ENCODE data around the gene HM13.
A peak's percentile ranks its signal among the peaks of the same experiment; 100 is the strongest.
"Not testable (repeated sequence)": the region's sequence is repeated elsewhere in the genome, so short reads cannot be mapped to it uniquely, and the experiment has no call there.

HM13 gene

DNA sequence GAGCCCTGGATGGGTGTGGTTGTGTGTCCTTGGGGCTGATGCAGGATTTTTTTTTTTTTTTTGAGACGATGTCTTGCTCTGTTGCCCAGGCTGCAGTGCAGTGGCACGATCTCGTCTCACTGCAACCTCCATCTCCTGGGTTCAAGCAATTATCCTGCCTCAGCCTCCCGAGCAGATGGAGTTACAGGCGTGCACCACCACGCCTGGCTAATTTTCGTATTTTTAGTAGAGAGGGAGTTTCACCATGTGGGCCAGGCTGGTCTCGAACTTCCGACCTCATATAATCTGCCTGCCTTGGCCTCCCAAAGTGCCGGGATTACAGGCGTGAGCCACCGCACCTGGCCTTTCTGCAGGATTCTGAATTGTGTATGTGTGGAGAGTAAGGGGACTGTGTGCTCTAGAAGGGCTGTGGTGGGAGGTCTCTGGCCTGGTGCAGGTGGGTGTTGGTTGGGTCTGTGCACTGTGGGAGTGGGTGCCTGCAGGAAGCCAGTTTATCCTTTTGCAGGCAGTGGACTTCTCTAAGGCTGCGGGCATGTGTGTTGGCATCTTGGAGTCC lies 79.8 kb downstream of the HM13 start:
- H3K9ac ChIP-seq (ENCODE audit: low read length), result peak overlapping the region; percentile 42

GRCh38 chr20:31594558-31595379 lies 80.5 kb downstream of the HM13 start:
- peak overlapping the region; percentile 3 for H3K4me3 ChIP-seq (ENCODE audit: low read length)
- H3K9me3 ChIP-seq (ENCODE audit: control insufficient read depth, low read length), result no peaks in the 10 kb centered on the region
- peak overlapping the region; percentile 45 for H3K9ac ChIP-seq (ENCODE audit: low read length)
- H3K27me3 ChIP-seq (ENCODE audit: control insufficient read depth, insufficient read depth, low read length), result no peaks in the 10 kb centered on the region
- peaks cover 55% of the 10 kb centered on the region for H3K4me1 ChIP-seq (ENCODE audit: control insufficient read depth, insufficient read depth, low read length)
- H3K36me3 ChIP-seq (ENCODE audit: control insufficient read depth, insufficient read depth, low read length), result no peaks in the 10 kb centered on the region

More for the DNA sequence above, 79.8 kb downstream of the HM13 start:
- Histone ChIP-seq H3K9me3 (ENCODE audit: control insufficient read depth, low read length) (no peaks in the 10 kb centered on the region), H3K4me3 (ENCODE audit: low read length) (peak overlapping the region; percentile 3), H3K4me1 (ENCODE audit: control insufficient read depth, insufficient read depth, low read length) (peaks cover 55% of the 10 kb centered on the region), H3K27me3 (ENCODE audit: control insufficient read depth, insufficient read depth, low read length) (no peaks in the 10 kb centered on the region), H3K36me3 (ENCODE audit: control insufficient read depth, insufficient read depth, low read length) (no peaks in the 10 kb centered on the region)

DNA sequence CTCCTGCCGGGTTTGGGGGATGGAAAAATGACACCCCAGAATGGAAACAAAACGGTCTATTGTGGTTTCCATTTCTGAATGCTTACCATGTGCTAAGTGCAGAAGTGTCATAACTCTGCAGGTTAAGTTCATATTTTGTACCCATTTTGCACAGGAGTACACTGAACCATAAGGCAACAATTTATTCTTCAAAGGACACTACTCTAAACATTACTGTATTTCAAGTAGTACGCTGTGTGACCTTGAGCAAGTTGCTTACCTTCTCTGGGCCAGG lies 81.1 kb downstream of the HM13 start:
- peak overlapping the region; percentile 22 for H3K4me3 ChIP-seq (ENCODE audit: low read length)
- no peaks in the 10 kb centered on the region for H3K9me3 ChIP-seq (ENCODE audit: control insufficient read depth, low read length)
- H3K4me1 ChIP-seq (ENCODE audit: control insufficient read depth, insufficient read depth, low read length), result peaks cover 55% of the 10 kb centered on the region
- no peaks in the 10 kb centered on the region for H3K27me3 ChIP-seq (ENCODE audit: control insufficient read depth, insufficient read depth, low read length)
- no peaks in the 10 kb centered on the region for H3K36me3 ChIP-seq (ENCODE audit: control insufficient read depth, insufficient read depth, low read length)
- H3K9ac ChIP-seq (ENCODE audit: low read length), result peak overlapping the region; percentile 45

DNA sequence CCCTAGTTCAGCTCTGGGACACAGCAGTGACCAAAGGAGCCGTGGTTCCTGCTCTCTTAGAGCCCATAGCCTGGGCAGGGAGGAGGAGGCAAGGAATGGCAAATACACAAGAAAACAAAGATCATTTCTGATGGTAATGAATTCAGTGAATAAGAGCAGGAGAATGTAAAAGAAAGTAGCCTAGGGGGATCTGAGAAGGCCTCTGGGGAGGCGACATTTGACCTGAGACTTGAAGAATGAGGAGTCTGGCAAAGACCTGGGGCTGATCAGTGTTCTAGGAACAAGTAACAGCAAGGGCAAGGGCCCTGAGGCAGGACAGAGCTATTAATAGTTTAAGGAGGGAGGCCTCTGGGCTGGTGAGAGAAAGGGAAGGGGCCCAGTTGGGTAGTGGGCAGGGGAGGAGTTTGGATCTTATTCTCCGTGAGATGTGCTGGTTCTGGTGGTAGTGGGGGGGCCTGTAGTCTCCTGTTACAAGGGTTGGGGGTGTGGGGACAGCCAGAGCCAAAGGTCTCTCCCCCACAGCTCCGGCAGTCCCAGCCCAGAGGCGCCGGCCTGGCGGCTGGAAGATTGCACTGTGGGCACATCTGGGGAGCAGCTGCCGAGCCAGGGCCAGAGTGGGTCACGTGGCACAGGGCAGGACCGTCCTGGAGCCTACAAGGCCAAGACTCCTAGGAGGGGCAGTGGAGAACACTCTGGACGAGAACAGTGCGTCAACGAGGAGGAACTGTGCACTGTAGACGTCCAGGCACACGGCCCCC lies 81.6 kb downstream of the HM13 start:
- Histone ChIP-seq H3K4me1 (ENCODE audit: control insufficient read depth, insufficient read depth, low read length) (peaks cover 55% of the 10 kb centered on the region), H3K4me3 (ENCODE audit: low read length) (peak overlapping the region; percentile 22), H3K36me3 (ENCODE audit: control insufficient read depth, insufficient read depth, low read length) (no peaks in the 10 kb centered on the region), H3K27me3 (ENCODE audit: control insufficient read depth, insufficient read depth, low read length) (no peaks in the 10 kb centered on the region), H3K9me3 (ENCODE audit: control insufficient read depth, low read length) (no peaks in the 10 kb centered on the region), H3K9ac (ENCODE audit: low read length) (peak overlapping the region; percentile 45)

DNA sequence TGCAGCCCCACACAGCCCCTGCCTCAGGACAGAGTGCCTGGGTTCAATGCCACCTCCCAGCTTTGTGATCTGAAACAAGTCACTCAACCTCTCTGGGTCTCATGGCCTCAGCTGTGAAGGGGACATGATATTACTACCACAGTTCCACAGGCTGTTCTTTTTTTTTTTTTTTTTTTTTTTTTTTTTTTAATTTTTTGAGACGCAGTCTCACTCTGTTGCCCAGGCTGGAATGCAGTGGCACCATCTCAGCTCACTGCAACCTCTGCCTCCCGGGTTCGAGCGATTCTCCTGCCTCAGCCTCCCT lies 82.1 kb downstream of the HM13 start:
- not testable (repeated sequence) for H3K9ac ChIP-seq (ENCODE audit: low read length); H3K36me3 ChIP-seq (ENCODE audit: control insufficient read depth, insufficient read depth, low read length)
- H3K4me1 ChIP-seq (ENCODE audit: control insufficient read depth, insufficient read depth, low read length), result peaks cover 55% of the 10 kb centered on the region

GRCh38 chr20:31596831-31597480 lies 82.7 kb downstream of the HM13 start:
- Histone ChIP-seq H3K4me3 (ENCODE audit: low read length) (no peak overlapping the region), H3K36me3 (ENCODE audit: control insufficient read depth, insufficient read depth, low read length) (no peaks in the 10 kb centered on the region), H3K27me3 (ENCODE audit: control insufficient read depth, insufficient read depth, low read length) (no peaks in the 10 kb centered on the region), H3K9me3 (ENCODE audit: control insufficient read depth, low read length) (no peaks in the 10 kb centered on the region), H3K9ac (ENCODE audit: low read length) (peak overlapping the region; percentile 7), H3K4me1 (ENCODE audit: control insufficient read depth, insufficient read depth, low read length) (peaks cover 55% of the 10 kb centered on the region)

More for the DNA sequence above, 82.1 kb downstream of the HM13 start:
- not testable (repeated sequence) for H3K4me3 ChIP-seq (ENCODE audit: low read length); H3K27me3 ChIP-seq (ENCODE audit: control insufficient read depth, insufficient read depth, low read length); H3K9me3 ChIP-seq (ENCODE audit: control insufficient read depth, low read length)

DNA sequence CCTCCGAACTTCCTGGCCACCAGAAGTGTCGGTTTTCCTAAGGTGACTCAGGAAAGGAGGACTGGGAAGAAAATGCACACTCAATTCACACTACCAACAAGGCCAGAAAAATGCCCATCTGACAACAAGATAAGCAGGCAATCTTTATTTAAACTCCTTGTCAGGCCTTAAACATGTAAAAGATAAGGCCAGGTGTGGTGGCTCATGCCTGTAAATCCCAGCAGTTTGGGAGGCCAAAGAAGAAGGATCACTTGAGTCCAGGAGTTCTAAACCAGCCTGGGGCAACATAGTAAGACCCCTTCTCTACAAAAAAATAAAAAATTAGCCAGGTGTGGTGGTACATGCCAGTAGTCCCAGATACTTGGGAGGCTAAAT lies 83.2 kb downstream of the HM13 start:
- no peak overlapping the region for H3K4me3 ChIP-seq (ENCODE audit: low read length)
- H3K9ac ChIP-seq (ENCODE audit: low read length), result no peak overlapping the region
- H3K27me3 ChIP-seq (ENCODE audit: control insufficient read depth, insufficient read depth, low read length), result no peaks in the 10 kb centered on the region
- peaks cover 56% of the 10 kb centered on the region for H3K4me1 ChIP-seq (ENCODE audit: control insufficient read depth, insufficient read depth, low read length)
- H3K9me3 ChIP-seq (ENCODE audit: control insufficient read depth, low read length), result no peaks in the 10 kb centered on the region
- no peaks in the 10 kb centered on the region for H3K36me3 ChIP-seq (ENCODE audit: control insufficient read depth, insufficient read depth, low read length)

- H3K9ac ChIP-seq (ENCODE audit: low read length), result peak overlapping the region; percentile 28
Measured at GRCh38 chr20:31602431-31602778, 88.2 kb downstream of the HM13 start.

GRCh38 chr20:31602779-31603441 lies 88.7 kb downstream of the HM13 start:
- no peak overlapping the region for H3K4me3 ChIP-seq (ENCODE audit: low read length)
- H3K27me3 ChIP-seq (ENCODE audit: control insufficient read depth, insufficient read depth, low read length), result peaks cover 4% of the 10 kb centered on the region

More at GRCh38 chr20:31602431-31602778, 88.2 kb downstream of the HM13 start:
- Histone ChIP-seq H3K36me3 (ENCODE audit: control insufficient read depth, insufficient read depth, low read length) (peaks cover 14% of the 10 kb centered on the region), H3K27me3 (ENCODE audit: control insufficient read depth, insufficient read depth, low read length) (peaks cover 4% of the 10 kb centered on the region), H3K4me3 (ENCODE audit: low read length) (no peak overlapping the region), H3K4me1 (ENCODE audit: control insufficient read depth, insufficient read depth, low read length) (peaks cover 41% of the 10 kb centered on the region), H3K9me3 (ENCODE audit: control insufficient read depth, low read length) (no peaks in the 10 kb centered on the region)

GRCh38 chr20:31603822-31604566 lies 89.8 kb downstream of the HM13 start:
- peak overlapping the region; percentile 83 for H3K9ac ChIP-seq (ENCODE audit: low read length)
- H3K27me3 ChIP-seq (ENCODE audit: control insufficient read depth, insufficient read depth, low read length), result peaks cover 4% of the 10 kb centered on the region
- no peaks in the 10 kb centered on the region for H3K9me3 ChIP-seq (ENCODE audit: control insufficient read depth, low read length)
- peaks cover 14% of the 10 kb centered on the region for H3K36me3 ChIP-seq (ENCODE audit: control insufficient read depth, insufficient read depth, low read length)
- peaks cover 44% of the 10 kb centered on the region for H3K4me1 ChIP-seq (ENCODE audit: control insufficient read depth, insufficient read depth, low read length)
- H3K4me3 ChIP-seq (ENCODE audit: low read length), result peak overlapping the region; percentile 91

More at GRCh38 chr20:31602779-31603441, 88.7 kb downstream of the HM13 start:
- peak overlapping the region; percentile 28 for H3K9ac ChIP-seq (ENCODE audit: low read length)
- H3K9me3 ChIP-seq (ENCODE audit: control insufficient read depth, low read length), result no peaks in the 10 kb centered on the region
- H3K4me1 ChIP-seq (ENCODE audit: control insufficient read depth, insufficient read depth, low read length), result peaks cover 42% of the 10 kb centered on the region
- H3K36me3 ChIP-seq (ENCODE audit: control insufficient read depth, insufficient read depth, low read length), result peaks cover 14% of the 10 kb centered on the region

DNA sequence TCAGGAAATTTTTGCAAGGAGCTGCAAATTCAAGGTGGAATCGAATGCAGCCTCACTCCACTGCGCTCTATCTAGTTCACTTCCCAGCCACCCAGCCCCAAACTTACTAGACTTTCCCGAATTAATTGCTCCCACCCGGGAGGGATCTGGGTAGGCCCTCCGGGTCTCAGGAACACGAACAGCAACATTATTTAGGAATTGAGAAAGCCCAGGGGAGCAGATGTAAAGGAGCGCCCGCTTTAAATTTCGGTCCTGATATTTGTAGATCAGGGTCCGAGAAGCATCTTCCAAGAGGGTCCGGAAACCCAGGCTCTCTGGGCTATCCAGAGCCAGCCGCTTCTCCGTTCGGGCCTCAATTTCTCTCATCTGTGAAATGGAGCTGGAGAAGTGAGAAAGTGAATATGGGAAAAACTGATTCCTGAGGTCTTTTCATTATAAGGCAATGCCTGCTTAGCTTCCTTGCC lies 90.4 kb downstream of the HM13 start:
- Histone ChIP-seq H3K4me3 (ENCODE audit: low read length) (peak overlapping the region; percentile 91), H3K4me1 (ENCODE audit: control insufficient read depth, insufficient read depth, low read length) (peaks cover 50% of the 10 kb centered on the region), H3K27me3 (ENCODE audit: control insufficient read depth, insufficient read depth, low read length) (peaks cover 4% of the 10 kb centered on the region), H3K9me3 (ENCODE audit: control insufficient read depth, low read length) (no peaks in the 10 kb centered on the region), H3K36me3 (ENCODE audit: control insufficient read depth, insufficient read depth, low read length) (peaks cover 14% of the 10 kb centered on the region), H3K9ac (ENCODE audit: low read length) (peak overlapping the region; percentile 83)
